Progenitor cell of endocrine pancreas (in vitro differentiated cells): ENCODE results near the gene GABRR1. TPM values are rescaled to one million over a fixed set of nuclear protein-coding genes. Genes with fewer than 3 reads are reported as not detected.

ENCODE experiments used
- DNase-seq: peaks from one replicate; pipeline ENCODE4 v3.0.0; 2021; ENCODE audit warnings: low spot score; ENCODE audit not compliant: unreplicated experiment
- H3K27ac Mint-ChIP-seq: 2 replicates; pipeline ENCODE4 v1.8.0; 2021; ENCODE audit warnings: mild to moderate bottlenecking, moderate library complexity, mixed read lengths
- H3K27me3 Mint-ChIP-seq: 2 replicates; pipeline ENCODE4 v1.8.0; 2021; ENCODE audit warnings: mixed read lengths
- H3K36me3 Mint-ChIP-seq: 2 replicates; pipeline ENCODE4 v1.8.0; 2022; ENCODE audit warnings: mixed read lengths; ENCODE audit not compliant: insufficient read depth
- H3K4me1 Mint-ChIP-seq: 2 replicates; pipeline ENCODE4 v1.8.0; 2021; ENCODE audit warnings: low read depth, mixed read lengths
- H3K4me3 Mint-ChIP-seq: 2 replicates; pipeline ENCODE4 v1.8.0; 2021; ENCODE audit warnings: low read depth, mild to moderate bottlenecking, moderate library complexity, mixed read lengths
- H3K9me3 Mint-ChIP-seq: 2 replicates; pipeline ENCODE4 v1.8.0; 2021; ENCODE audit warnings: low read depth, mixed read lengths
- CTCF ChIP-seq: fragments of 200-600 bp; sonication (generic); IDR thresholded peaks from one replicate; pipeline ENCODE4 v1.5.0; 2021; ENCODE audit warnings: antibody characterized with exemption, mild to moderate bottlenecking; ENCODE audit not compliant: unreplicated experiment
- long read RNA-seq: library from polyadenylated mRNA; unstranded; transcript quantifications from one replicate; pipeline ENCODE4 v2.0.0, GENCODE V29; 2020
- total RNA-seq: library from RNA; stranded (reverse); gene quantifications from 2 replicates; pipeline ENCODE4 v1.2.1, GENCODE V29; 2021

The GABRR1 gene
- not detected in 2 replicates for total RNA-seq
- long read RNA-seq = 0 reads

GRCh38 chr6:89217299-89217910, at the start of gene GABRR1:
Gene GABRR1 (minus strand): TSS chr6:89217358. CDS start chr6:89217322, 36 bp downstream.
- no peak for TF ChIP-seq CTCF
- Mint-ChIP-seq H3K36me3 (no peaks in the 10 kb centered on the region), H3K9me3 (peaks cover 4% of the 10 kb centered on the region), H3K4me3 (no peak within 1 kb of the TSS), H3K27ac (no peak within 1 kb of the TSS), H3K27me3 (no peaks in the 10 kb centered on the region), H3K4me1 (no peaks in the 10 kb centered on the region)
- DNase-seq = no peak

DNA sequence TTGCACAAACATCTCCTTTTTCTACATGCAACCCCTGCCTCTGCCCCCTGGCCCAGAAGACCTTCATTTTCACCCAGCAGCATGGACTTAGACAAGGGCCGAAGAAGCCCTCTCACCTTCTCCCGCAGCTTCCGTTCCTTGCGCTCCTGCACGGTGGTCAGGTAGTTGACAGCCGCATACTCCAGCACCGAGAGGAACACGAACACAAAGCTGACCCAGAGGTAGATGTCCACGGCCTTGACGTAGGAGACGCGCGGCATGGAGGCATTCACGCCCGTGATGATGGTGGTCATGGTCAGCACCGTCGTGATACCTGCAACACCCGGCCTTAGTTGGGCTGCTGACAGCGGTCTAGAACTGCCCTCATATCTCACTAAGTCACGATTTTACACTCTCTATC, 47.1 kb upstream of the GABRR1 start:
- Mint-ChIP-seq H3K4me3 (no peak overlapping the region), H3K9me3 (no peaks in the 10 kb centered on the region), H3K27ac (no peak overlapping the region), H3K27me3 (peaks cover 3% of the 10 kb centered on the region), H3K36me3 (no peaks in the 10 kb centered on the region), H3K4me1 (peaks cover 7% of the 10 kb centered on the region)
- no peak for TF ChIP-seq CTCF
- DNase-seq = no peak

- Mint-ChIP-seq H3K36me3 (no peaks in the 10 kb centered on the region), H3K27me3 (no peaks in the 10 kb centered on the region)
Observed at GRCh38 chr6:89260832-89261231, 43.7 kb upstream of the GABRR1 start.

DNA sequence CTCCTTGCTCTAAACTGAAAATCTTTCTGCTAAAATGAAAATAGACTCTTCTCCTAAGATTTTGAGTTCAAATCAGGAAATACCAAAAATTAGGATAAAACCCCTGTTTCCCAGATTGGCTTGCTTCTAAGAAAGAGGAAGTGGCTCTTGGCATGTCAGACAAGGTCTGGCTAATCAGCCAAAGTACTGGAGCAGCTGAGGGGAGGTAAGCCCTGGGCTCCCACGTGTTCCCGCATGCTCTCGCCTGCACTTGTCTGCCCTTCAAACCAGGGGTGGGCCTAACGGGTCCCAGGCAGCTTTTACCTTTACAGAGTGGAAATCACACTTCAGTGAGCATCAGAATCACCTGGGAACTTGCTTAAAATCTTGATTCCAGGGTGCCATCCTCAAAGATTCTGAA, 43.2 kb upstream of the GABRR1 start:
- no peak overlapping the region for H3K27ac Mint-ChIP-seq
- no peaks in the 10 kb centered on the region for H3K36me3 Mint-ChIP-seq
- no peak for DNase-seq
- H3K9me3 Mint-ChIP-seq = no peaks in the 10 kb centered on the region
- no peaks in the 10 kb centered on the region for H3K27me3 Mint-ChIP-seq
- H3K4me1 Mint-ChIP-seq = peaks cover 7% of the 10 kb centered on the region
- TF ChIP-seq CTCF = no peak
- H3K4me3 Mint-ChIP-seq = no peak overlapping the region

More at GRCh38 chr6:89260832-89261231, 43.7 kb upstream of the GABRR1 start:
- Mint-ChIP-seq H3K9me3 (no peaks in the 10 kb centered on the region), H3K4me1 (peaks cover 7% of the 10 kb centered on the region), H3K27ac (no peak overlapping the region), H3K4me3 (no peak overlapping the region)
- no peak for DNase-seq
- TF ChIP-seq CTCF = no peak

- Mint-ChIP-seq H3K9me3 (no peaks in the 10 kb centered on the region), H3K4me3 (no peak overlapping the region), H3K27ac (no peak overlapping the region), H3K36me3 (no peaks in the 10 kb centered on the region), H3K27me3 (no peaks in the 10 kb centered on the region), H3K4me1 (peaks cover 7% of the 10 kb centered on the region)
- no peak for TF ChIP-seq CTCF
- no peak for DNase-seq
Observed at GRCh38 chr6:89258912-89259311, 41.8 kb upstream of the GABRR1 start.
